SJSA1 (cell line): ENCODE measurements around the gene NT5C3B. TPM values are rescaled to one million over a fixed set of nuclear protein-coding genes. Genes with fewer than 3 reads are reported as not detected.

Experiments
- DNase-seq, 2 experiments: peaks; one replicate each; pipeline ENCODE4 v3.0.0-alpha.2; 2015 to 2020; ENCODE audit warnings: low spot score in 2 of 2, low read depth in 1 of 2
- H3K27ac ChIP-seq: fragments of 250-450 bp; sonication (Bioruptor Pico); 2 replicates; pipeline ENCODE4 v1.5.1; 2020; ENCODE audit warnings: mild to moderate bottlenecking, moderate library complexity
- H3K27me3 ChIP-seq: fragments of 250-450 bp; sonication (Bioruptor Pico); replicated peaks from 2 replicates; pipeline ENCODE4 v1.5.1; 2020; ENCODE audit warnings: mild to moderate bottlenecking, moderate library complexity
- H3K36me3 ChIP-seq: fragments of 250-450 bp; sonication (Bioruptor Pico); 2 replicates; pipeline ENCODE4 v1.5.1; 2020; ENCODE audit warnings: mild to moderate bottlenecking
- H3K4me1 ChIP-seq: fragments of 250-450 bp; sonication (Bioruptor Pico); replicated peaks from 2 replicates; pipeline ENCODE4 v1.6.1; 2021; ENCODE audit warnings: mild to moderate bottlenecking
- H3K4me3 ChIP-seq: fragments of 250-450 bp; sonication (Bioruptor Pico); 2 replicates; pipeline ENCODE4 v1.5.1; 2020; ENCODE audit warnings: mild to moderate bottlenecking
- H3K9me3 ChIP-seq: fragments of 250-450 bp; sonication (Bioruptor Pico); replicated peaks from 2 replicates; pipeline ENCODE4 v1.5.1; 2020; ENCODE audit warnings: mild to moderate bottlenecking
- total RNA-seq: library from RNA; depleted of rRNA; stranded (reverse); fragments of >200 nt; shearing (Covaris generic); gene quantifications from 2 replicates; pipeline ENCODE4 v1.2.3, GENCODE V29; 2014

NT5C3B gene
- total RNA-seq, 1 experiment from 2014 or later = 84.9 TPM

DNA sequence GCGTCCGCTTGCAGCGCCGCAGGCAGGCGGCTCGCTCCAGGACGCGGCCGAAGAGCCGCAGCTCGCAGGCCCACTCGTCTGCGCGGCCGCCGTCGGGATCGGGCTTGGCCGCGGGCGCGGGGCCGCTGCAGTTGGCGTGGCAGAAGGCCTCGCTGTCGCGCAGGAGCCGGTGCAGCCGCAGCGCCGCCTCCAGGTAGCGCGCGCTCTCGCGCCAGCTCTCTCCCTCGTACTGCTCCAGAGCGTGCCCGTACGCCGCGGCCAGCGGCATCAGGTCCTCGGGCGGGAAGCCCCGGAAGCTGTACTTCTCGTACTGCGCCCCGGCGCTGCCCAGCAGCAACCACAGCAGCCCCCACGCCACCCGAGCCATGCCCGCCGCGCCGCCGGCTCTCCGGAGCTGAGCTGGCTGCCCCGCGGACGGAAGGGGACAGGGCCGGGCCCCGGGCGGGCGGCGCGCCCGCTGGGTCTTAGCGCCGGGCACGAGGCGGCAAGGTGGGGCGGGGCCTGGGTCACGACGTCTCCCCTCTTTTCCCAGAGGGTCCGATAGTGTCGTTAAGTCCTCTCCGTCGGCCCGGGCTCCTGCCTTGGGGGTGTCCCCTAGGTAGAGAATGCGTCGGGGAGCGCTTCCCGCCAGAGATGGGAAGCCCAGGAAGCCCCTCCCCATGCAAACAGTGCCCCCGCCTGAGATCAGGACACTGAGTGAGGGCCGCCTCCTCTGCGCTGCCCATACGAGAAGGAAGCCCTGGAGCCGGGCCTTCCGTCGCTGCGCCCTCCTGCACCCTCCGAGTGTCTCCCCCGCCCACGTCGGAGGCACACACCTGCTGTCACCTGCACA, 24.3 kb downstream of the NT5C3B start, which contains the start of gene P3H4:
Gene P3H4 (minus strand): TSS at position 401 of the 832 bp plus-strand sequence. CDS start 34 bp downstream, at position 367.
- DNase-seq = peak; percentile 68 to 91
- Histone ChIP-seq H3K4me3 (peak within 1 kb of the TSS; percentile 93), H3K27ac (0 out of 2 replicates have a peak within 1 kb of the TSS, but pooled peaks have one; percentile 20), H3K36me3 (peaks cover 22% of the 10 kb centered on the region), H3K27me3 (no peaks in the 10 kb centered on the region), H3K4me1 (peaks cover 35% of the 10 kb centered on the region), H3K9me3 (no peaks in the 10 kb centered on the region)

- no peak for DNase-seq
These were observed 25.1 kb downstream of the NT5C3B start for GRCh38 chr17:41810659-41811548.

DNA sequence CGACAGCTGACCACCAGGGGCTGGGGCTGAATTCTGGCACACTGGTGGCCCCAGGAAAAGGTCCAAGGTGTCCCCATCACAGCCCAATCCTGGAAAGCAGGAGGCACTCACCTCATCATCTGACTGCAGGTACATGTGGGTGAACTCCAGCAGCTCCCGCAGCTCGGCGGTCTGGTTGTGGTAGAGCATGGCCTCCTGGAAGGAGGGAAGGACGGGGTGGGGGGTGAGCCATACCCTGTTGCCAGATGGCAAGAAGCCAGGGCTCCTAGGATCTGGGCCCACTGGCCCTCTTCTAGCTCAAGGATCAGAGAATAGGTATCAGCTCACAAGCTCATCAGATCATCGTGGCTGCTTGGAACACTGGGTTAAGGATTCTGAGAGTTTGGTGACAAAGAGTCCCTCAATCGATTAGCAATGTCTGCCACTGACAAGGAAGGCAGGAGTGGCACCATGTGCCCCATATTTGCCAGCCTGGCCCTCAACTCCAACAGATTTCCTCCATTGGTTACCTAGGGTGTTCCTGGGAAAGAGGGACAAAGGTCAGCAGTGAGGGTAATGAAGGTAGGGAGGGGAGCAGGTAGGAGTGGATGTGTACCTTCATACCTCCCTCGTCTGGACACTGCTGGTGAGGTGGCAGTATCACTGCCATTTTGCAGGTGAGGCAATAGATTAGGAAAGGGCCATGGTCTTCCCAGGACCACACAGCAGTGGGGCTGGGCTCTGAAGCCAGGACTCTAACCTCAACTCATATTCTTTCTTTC, 29.2 kb downstream of the NT5C3B start:
- no peaks in the 10 kb centered on the region for H3K27me3 ChIP-seq
- peaks cover 17% of the 10 kb centered on the region for H3K4me1 ChIP-seq
- peaks cover 14% of the 10 kb centered on the region for H3K36me3 ChIP-seq
- H3K27ac ChIP-seq = no peak overlapping the region
- no peak for DNase-seq
- H3K9me3 ChIP-seq = no peaks in the 10 kb centered on the region
- no peak overlapping the region for H3K4me3 ChIP-seq

More at GRCh38 chr17:41810659-41811548, 25.1 kb downstream of the NT5C3B start:
- Histone ChIP-seq H3K27ac (no peak overlapping the region), H3K36me3 (peaks cover 19% of the 10 kb centered on the region), H3K27me3 (no peaks in the 10 kb centered on the region), H3K9me3 (no peaks in the 10 kb centered on the region), H3K4me1 (peaks cover 35% of the 10 kb centered on the region), H3K4me3 (peak overlapping the region; percentile 93)

DNA sequence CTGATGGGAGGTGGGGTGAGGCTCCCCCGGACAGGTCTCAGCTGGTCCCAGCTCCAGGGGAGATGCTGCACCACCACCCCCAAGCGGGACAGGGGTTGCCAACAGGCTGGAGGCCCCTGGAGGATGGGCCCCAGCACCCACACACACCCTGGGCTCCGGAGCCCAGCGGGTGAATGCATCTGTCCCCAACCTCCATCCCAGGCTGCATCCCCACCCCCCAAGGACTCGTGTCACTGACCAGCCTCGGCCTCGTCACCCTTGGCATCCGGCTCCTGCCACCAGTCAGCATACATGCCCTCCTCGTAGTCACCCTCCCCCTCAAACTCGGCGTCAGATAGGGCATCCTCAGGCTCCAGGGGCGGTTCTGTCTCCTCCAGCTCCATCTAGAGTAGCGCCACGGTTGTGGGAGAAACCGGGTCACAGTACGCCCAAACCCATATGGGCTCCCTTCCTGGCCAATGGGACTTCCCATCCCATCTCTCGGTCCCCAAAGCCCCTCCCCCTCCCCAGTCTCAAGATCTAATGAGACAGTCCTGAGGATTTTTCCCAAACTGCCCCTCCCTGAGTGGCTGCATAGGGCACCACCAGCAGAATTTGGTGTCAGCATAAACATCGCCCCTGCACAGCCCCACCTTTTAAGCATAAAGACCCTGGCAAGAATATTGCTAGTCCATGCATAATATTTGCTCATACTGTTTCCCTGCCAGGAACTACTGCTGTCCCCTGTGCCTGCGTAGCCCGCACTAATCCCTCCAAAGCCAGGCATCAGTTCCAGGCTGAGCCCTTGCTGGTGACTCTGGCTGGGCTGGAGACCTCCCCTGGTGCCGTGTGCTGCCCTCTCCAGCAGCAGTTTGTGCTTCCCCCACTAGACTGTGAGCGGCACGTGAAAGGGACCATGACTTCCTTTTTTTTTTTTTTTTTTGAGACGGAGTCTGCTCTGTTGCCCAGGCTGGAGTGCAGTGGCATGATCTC, 32.7 kb downstream of the NT5C3B start:
- no peaks in the 10 kb centered on the region for H3K9me3 ChIP-seq
- no peak for DNase-seq
- no peaks in the 10 kb centered on the region for H3K36me3 ChIP-seq
- H3K27me3 ChIP-seq = no peaks in the 10 kb centered on the region
- no peak overlapping the region for H3K4me3 ChIP-seq
- H3K27ac ChIP-seq = no peak overlapping the region
- H3K4me1 ChIP-seq = peaks cover 9% of the 10 kb centered on the region

- H3K4me1 ChIP-seq = peaks cover 9% of the 10 kb centered on the region
- H3K27me3 ChIP-seq = no peaks in the 10 kb centered on the region
- H3K27ac ChIP-seq = no peak overlapping the region
- H3K4me3 ChIP-seq = no peak overlapping the region
- DNase-seq = peak; percentile 73 to 81
- no peaks in the 10 kb centered on the region for H3K9me3 ChIP-seq
- H3K36me3 ChIP-seq = no peaks in the 10 kb centered on the region
These were observed 34.4 kb downstream of the NT5C3B start for GRCh38 chr17:41801374-41802271.

DNA sequence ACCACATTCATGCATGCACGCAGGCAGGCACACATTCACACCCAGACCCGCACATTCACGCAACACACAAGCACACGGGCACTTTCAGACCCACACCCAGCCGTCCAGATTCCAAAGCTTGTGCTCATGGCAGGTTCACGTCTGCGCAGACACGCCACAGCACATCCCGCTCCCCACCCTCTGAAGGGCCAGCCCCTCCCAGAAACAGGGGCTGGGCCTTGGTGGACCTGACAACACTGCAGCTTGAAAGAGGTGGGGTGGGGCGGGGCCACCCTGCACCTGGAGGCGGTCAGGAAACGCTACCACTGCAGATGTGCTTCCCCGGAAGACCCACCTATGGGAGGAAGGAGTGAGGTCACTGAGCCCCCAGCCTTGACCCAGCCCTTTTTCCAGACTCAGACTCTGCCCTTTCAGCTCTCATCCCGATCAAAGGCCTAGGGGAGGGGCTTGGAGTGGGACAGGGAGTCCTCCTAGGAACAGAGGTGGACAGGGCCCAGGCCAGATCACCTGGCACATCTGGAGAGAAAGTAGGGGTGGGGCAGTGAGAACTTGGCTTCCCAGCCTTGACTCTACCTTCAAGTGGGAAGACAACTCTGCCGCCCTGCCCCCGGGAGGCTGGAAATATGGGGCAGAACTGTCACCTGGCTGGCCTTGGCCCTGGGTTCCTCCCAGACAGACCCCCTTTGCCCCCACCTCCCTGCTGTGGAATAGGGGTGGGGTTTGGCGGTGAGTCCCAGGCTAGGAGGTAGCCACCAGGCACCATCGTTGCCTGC, 35.2 kb downstream of the NT5C3B start:
- no peak overlapping the region for H3K4me3 ChIP-seq
- no peak overlapping the region for H3K27ac ChIP-seq
- H3K36me3 ChIP-seq = no peaks in the 10 kb centered on the region
- no peaks in the 10 kb centered on the region for H3K9me3 ChIP-seq
- no peak for DNase-seq
- peaks cover 9% of the 10 kb centered on the region for H3K4me1 ChIP-seq
- no peaks in the 10 kb centered on the region for H3K27me3 ChIP-seq

- no peak for DNase-seq
- Histone ChIP-seq H3K4me1 (peaks cover 9% of the 10 kb centered on the region), H3K4me3 (no peak overlapping the region), H3K9me3 (no peaks in the 10 kb centered on the region), H3K27ac (no peak overlapping the region), H3K36me3 (no peaks in the 10 kb centered on the region), H3K27me3 (no peaks in the 10 kb centered on the region)
These were observed 36.7 kb downstream of the NT5C3B start for GRCh38 chr17:41799366-41799765.

- Histone ChIP-seq H3K4me1 (peaks cover 27% of the 10 kb centered on the region), H3K4me3 (no peak overlapping the region), H3K27ac (no peak overlapping the region), H3K27me3 (no peaks in the 10 kb centered on the region), H3K36me3 (no peaks in the 10 kb centered on the region), H3K9me3 (no peaks in the 10 kb centered on the region)
- no peak for DNase-seq
These were observed 38.7 kb downstream of the NT5C3B start for GRCh38 chr17:41797377-41797776.

GRCh38 chr17:41796121-41796895, 39.7 kb downstream of the NT5C3B start:
- H3K4me3 ChIP-seq = no peak overlapping the region
- DNase-seq = no peak
- H3K9me3 ChIP-seq = no peaks in the 10 kb centered on the region
- H3K27ac ChIP-seq = no peak overlapping the region
- H3K36me3 ChIP-seq = no peaks in the 10 kb centered on the region
- H3K27me3 ChIP-seq = no peaks in the 10 kb centered on the region
- peaks cover 29% of the 10 kb centered on the region for H3K4me1 ChIP-seq

DNA sequence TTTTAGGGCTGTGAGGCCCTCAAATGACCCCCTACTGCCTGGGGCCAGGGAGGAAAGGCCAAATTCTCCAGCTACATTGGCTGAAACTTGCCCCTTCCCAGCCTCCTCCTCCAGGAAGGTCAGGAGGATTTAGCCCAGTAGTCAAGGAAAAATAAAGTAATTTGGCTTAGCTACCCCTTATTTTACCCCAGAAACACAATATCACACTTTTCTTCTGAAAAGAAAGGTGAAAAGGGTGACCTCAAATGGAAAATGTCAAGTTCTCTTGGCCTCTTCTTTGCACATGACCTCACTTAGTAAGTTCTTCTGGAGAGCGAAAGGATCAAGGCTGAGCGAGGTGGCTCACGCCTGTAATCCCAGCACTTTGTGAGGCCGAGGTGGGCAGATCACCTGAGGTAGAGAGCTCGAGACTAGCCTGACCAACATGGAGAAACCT, 41.5 kb downstream of the NT5C3B start:
- no peaks in the 10 kb centered on the region for H3K36me3 ChIP-seq
- H3K4me3 ChIP-seq = no peak overlapping the region
- no peak for DNase-seq
- no peaks in the 10 kb centered on the region for H3K9me3 ChIP-seq
- H3K4me1 ChIP-seq = peaks cover 22% of the 10 kb centered on the region
- no peak overlapping the region for H3K27ac ChIP-seq
- no peaks in the 10 kb centered on the region for H3K27me3 ChIP-seq
